Endodermal cell (in vitro differentiated cells): ENCODE measurements around the gene WASF3. TPM values are rescaled to one million over a fixed set of nuclear protein-coding genes. Genes with fewer than 3 reads are reported as not detected.

ENCODE experiments used
- DNase-seq: peaks from one replicate; pipeline ENCODE4 v3.0.0-alpha.2; 2017
- H3K27ac ChIP-seq: 2 replicates; pipeline ENCODE4 v1.5.1; 2013; ENCODE audit warnings: mild to moderate bottlenecking, low read depth, low read length, moderate library complexity
- H3K27me3 ChIP-seq: 2 replicates; pipeline ENCODE4 v1.6.1; 2013; ENCODE audit warnings: mild to moderate bottlenecking, low read length, moderate library complexity; ENCODE audit not compliant: insufficient read depth, control insufficient read depth, poor library complexity, severe bottlenecking
- H3K36me3 ChIP-seq: 2 replicates; pipeline ENCODE4 v1.7.0; 2013; ENCODE audit warnings: mild to moderate bottlenecking, low read length, moderate library complexity; ENCODE audit not compliant: control insufficient read depth, insufficient read depth
- H3K4me1 ChIP-seq: one replicate; pipeline ENCODE4 v1.7.0; 2013; ENCODE audit warnings: low read length; ENCODE audit not compliant: control insufficient read depth, insufficient read depth
- H3K4me3 ChIP-seq: 2 replicates; pipeline ENCODE4 v1.5.1; 2013; ENCODE audit warnings: mild to moderate bottlenecking, low read length, moderate library complexity
- H3K9ac ChIP-seq: 2 replicates; pipeline ENCODE4 v1.6.1; 2013; ENCODE audit warnings: mild to moderate bottlenecking, low read length, moderate library complexity; ENCODE audit not compliant: poor library complexity, severe bottlenecking; ENCODE audit errors: extremely low read depth
- H3K9me3 ChIP-seq: 2 replicates; pipeline ENCODE4 v1.6.1; 2013; ENCODE audit warnings: mild to moderate bottlenecking, low read length, moderate library complexity; ENCODE audit not compliant: control insufficient read depth
- H3K27ac Mint-ChIP-seq: 2 replicates; pipeline ENCODE4 v1.8.0; 2020; ENCODE audit warnings: mixed read lengths
- H3K27me3 Mint-ChIP-seq: 2 replicates; pipeline ENCODE4 v1.8.0; 2021; ENCODE audit warnings: mild to moderate bottlenecking, mixed read lengths; ENCODE audit not compliant: insufficient read depth
- H3K36me3 Mint-ChIP-seq: 2 replicates; pipeline ENCODE4 v1.8.0; 2020; ENCODE audit warnings: low read depth, mixed read lengths
- H3K4me1 Mint-ChIP-seq: 2 replicates; pipeline ENCODE4 v1.8.0; 2020; ENCODE audit warnings: mixed read lengths
- H3K4me3 Mint-ChIP-seq: 2 replicates; pipeline ENCODE4 v1.8.0; 2020; ENCODE audit warnings: mild to moderate bottlenecking, moderate library complexity, mixed read lengths
- H3K9me3 Mint-ChIP-seq: 2 replicates; pipeline ENCODE4 v1.8.0; 2020; ENCODE audit warnings: mild to moderate bottlenecking, mixed read lengths
- CTCF ChIP-seq: fragments of 200-600 bp; sonication (generic); conservative IDR thresholded peaks from 2 replicates; pipeline ENCODE4 v1.5.0; 2021; ENCODE audit warnings: antibody characterized with exemption, mild to moderate bottlenecking
- WGBS, 2 experiments: methylation state at CpG; one replicate each; pipeline versions ENCODE4 v1.1.5 to v1.1.7; 2013; ENCODE audit warnings: missing lambda C conversion rate in 2 of 2, mixed read lengths in 1 of 2; ENCODE audit not compliant: insufficient coverage in 1 of 2, insufficient read length in 1 of 2; 5-methylcytosine and 5-hydroxymethylcytosine counted together
- total RNA-seq, 2 donors: library from RNA; stranded (reverse); fragmentation: NEBNext Ultra II Directional in 1 of 2; extraction: Animal tissue kit (Norgen Biotek cat#: 25700) in 1 of 2; gene quantifications; 2 replicates in 1 of 2; 3 replicates in 1 of 2; pipeline ENCODE4 v1.2.1, GENCODE V29; 2021

The WASF3 gene
- total RNA-seq, 2 donors from 2014 or later, result 20.5 to 32.6 TPM

- no peaks in the 10 kb centered on the region for H3K36me3 ChIP-seq
Observed at GRCh38 chr13:26541041-26541440, 16.4 kb upstream of the WASF3 start.

GRCh38 chr13:26541678-26542568 is 15.6 kb upstream of the WASF3 start:
- Mint-ChIP-seq H3K4me1 (peaks cover 2% of the 10 kb centered on the region), H3K27me3 (peaks cover 4% of the 10 kb centered on the region), H3K4me3 (no peak overlapping the region), H3K36me3 (no peaks in the 10 kb centered on the region), H3K27ac (no peak overlapping the region), H3K9me3 (no peaks in the 10 kb centered on the region)
- no peak for TF ChIP-seq CTCF
- Histone ChIP-seq H3K9me3 (no peaks in the 10 kb centered on the region), H3K27ac (no peak overlapping the region), H3K36me3 (no peaks in the 10 kb centered on the region), H3K27me3 (no peaks in the 10 kb centered on the region), H3K4me3 (no peak overlapping the region), H3K9ac (no peak overlapping the region), H3K4me1 (no peaks in the 10 kb centered on the region)
- 84 to 93% methylated on average over 3 to 6 of the region's 6 CpGs for WGBS, 2 experiments
- DNase-seq, result no peak

More at GRCh38 chr13:26541041-26541440, 16.4 kb upstream of the WASF3 start:
- H3K27me3 ChIP-seq, result no peaks in the 10 kb centered on the region
- H3K9me3 ChIP-seq, result no peaks in the 10 kb centered on the region
- no peak for TF ChIP-seq CTCF
- WGBS, 2 experiments, result 77 to 83% methylated on average over 5 of the region's 5 CpGs
- H3K4me3 Mint-ChIP-seq, result no peak overlapping the region
- no peaks in the 10 kb centered on the region for H3K9me3 Mint-ChIP-seq
- no peak overlapping the region for H3K4me3 ChIP-seq
- no peak overlapping the region for H3K27ac Mint-ChIP-seq
- H3K27me3 Mint-ChIP-seq, result peaks cover 4% of the 10 kb centered on the region
- H3K27ac ChIP-seq, result no peak overlapping the region
- no peak overlapping the region for H3K9ac ChIP-seq
- H3K36me3 Mint-ChIP-seq, result no peaks in the 10 kb centered on the region
- H3K4me1 ChIP-seq, result no peaks in the 10 kb centered on the region
- peaks cover 2% of the 10 kb centered on the region for H3K4me1 Mint-ChIP-seq
- no peak for DNase-seq

- no peaks in the 10 kb centered on the region for H3K9me3 ChIP-seq
- Mint-ChIP-seq H3K9me3 (no peaks in the 10 kb centered on the region), H3K4me3 (no peak overlapping the region), H3K36me3 (no peaks in the 10 kb centered on the region), H3K27ac (no peak overlapping the region), H3K4me1 (peaks cover 2% of the 10 kb centered on the region), H3K27me3 (peaks cover 4% of the 10 kb centered on the region)
- no peaks in the 10 kb centered on the region for H3K36me3 ChIP-seq
- WGBS, 2 experiments, result 92 to 97% methylated on average over 8 of the region's 8 CpGs
- no peaks in the 10 kb centered on the region for H3K4me1 ChIP-seq
- TF ChIP-seq CTCF, result no peak
- no peak for DNase-seq
- H3K27ac ChIP-seq, result no peak overlapping the region
- H3K27me3 ChIP-seq, result peaks cover 1% of the 10 kb centered on the region
- H3K4me3 ChIP-seq, result no peak overlapping the region
- no peak overlapping the region for H3K9ac ChIP-seq
Observed at GRCh38 chr13:26544707-26545106, 12.8 kb upstream of the WASF3 start.
